GM19193 (cell line): Measurements from ENCODE around the gene ACTN1.

Experiments
- POLR2A ChIP-seq: IDR thresholded peaks from 4 replicates; pipeline ENCODE4 v1.6.1; 2011; ENCODE audit not compliant: insufficient read depth, insufficient read length; ENCODE audit errors: extremely low read depth

Gene ACTN1

DNA sequence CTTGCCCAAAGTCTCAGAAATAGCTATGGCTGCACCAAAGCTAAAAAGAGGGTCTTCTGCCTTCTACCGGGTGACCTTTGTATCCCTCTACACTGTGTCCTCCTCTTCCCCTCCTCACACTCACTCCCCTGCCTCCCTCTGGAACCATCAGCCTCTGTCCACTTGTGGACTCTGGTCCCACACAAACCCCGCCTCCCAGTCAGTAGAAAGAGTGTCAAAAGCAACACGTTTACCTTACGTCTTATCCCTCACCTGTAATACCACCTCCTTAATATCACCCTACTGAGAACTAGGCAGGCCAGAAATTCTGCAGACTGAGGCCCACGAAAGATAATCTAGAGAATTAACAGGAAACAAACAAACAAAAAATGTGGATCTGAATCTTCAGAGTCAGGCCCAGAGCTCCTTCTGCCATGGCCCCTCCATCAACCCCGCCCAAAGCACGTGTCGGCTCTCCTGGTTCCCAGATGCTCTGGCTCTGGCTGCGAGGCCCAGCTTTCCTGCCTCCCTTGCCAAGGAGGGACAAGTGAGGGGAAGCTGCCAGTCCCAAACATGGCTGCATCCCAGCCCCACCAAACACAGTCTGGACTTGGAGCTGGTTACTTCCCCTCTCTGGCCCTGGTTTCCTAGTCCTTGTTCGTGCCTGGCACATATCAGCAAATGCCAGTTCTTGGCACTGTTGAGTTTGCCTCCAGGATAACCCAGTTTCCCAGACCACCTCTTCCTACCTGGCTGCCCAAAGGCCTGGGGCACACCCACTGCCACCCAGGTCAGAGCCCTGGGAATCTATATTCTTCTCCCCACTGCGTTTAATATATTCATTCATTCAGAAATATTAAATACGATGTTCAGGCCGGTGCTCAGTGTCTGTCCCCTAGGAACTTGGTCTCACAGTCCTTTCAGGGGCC is 2.7 kb downstream of the ACTN1 start:
- TF ChIP-seq POLR2A, result no peak

DNA sequence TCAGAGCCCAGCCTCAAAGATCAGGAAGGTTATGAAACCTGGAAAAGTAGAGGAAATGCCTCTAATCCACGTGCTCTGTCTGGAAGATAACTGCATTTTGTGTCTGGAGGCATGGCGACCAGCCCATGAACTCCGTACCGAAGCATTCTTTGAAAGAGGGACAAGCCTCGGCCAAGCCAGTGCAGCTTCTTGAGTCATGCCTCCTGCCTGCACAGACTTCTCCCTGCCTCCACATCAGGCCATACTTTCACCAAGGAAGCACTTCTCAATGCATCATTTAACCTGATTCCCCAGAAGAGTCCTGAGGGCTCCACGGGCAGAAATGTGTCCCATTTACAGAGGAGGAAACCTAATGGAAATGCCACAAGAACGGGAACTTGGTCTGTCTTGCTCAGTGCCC is 3.4 kb downstream of the ACTN1 start:
- TF ChIP-seq POLR2A, result no peak

DNA sequence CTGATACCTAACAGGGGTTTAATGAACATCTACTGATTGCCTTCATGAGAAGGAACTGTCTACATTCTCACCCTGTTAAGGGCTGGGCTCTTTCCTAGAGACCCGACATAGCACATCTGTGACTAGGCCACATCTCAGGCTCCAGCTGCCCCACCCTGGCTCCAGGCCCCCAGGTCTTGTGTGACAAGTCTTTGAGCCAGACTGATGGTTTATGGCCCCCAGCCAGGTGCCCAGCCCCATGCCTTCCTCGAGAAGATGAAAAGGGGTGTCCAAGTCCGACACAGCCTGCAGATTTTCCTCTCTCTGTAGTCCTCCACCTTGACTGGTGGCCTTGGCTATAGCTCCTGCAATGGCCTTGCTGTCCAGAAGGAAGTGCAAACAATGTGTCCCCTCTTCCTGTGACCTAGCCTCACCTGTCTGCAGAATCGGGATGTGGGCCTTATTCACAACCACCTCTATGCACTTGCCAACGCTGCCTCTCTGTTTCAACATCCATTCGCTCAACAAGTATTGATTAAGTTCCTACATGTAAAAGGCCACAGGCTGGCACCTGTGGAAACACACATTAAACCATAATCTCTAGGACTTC is 4.2 kb downstream of the ACTN1 start:
- TF ChIP-seq POLR2A, result no peak

DNA sequence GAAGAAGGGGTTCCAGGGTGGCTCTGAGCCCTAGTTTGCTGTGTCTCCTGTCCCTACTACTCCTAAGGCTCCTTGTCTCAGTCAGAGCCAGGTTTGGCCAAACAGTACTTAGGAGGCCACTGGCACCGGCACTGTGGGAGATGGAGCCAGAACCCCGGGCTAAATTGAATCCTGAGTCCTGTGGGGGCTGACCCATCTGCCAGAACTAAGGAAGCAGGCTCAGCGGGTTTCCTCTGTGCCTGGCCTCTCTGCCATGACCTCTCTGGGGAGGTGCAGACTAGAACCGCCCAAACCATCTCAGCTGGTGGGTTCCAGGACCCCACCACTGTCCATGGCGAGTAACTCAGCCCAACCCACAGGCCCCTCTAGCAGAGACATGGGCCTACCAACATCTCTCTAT is 5.5 kb downstream of the ACTN1 start:
- no peak for TF ChIP-seq POLR2A

DNA sequence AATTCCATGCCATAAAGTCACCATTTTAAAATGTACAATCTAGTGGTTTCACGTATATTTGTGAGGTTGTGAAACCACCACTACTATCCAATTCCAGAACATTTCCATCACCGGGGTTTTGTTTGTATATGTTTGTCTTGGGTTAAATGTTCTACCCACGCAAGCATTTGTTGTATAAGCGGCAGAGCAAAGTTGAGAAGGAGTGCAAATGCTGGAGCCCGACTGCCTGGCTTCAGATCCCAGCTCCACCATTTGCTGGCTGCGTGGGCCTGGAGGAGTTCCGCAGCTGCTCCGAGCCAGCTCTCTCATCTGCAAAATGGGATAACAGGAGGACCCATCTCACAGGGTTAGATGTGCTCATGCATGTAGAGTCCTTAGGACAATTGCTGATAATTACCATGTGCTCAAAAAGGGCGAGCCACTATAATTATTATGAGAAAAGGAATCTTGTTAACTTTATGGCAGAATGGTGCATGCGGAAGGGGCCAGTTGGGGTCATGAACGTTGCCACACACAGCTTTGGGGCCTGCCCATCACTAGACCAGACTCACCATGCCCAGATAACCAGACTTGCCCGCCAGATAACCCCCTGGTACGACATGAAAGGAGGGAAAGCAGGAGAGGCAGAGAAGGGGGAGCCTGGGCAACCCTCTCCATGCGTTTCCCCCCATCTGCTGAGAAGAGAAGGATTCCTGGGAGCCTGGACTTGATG is 6.4 kb downstream of the ACTN1 start:
- TF ChIP-seq POLR2A, result no peak

DNA sequence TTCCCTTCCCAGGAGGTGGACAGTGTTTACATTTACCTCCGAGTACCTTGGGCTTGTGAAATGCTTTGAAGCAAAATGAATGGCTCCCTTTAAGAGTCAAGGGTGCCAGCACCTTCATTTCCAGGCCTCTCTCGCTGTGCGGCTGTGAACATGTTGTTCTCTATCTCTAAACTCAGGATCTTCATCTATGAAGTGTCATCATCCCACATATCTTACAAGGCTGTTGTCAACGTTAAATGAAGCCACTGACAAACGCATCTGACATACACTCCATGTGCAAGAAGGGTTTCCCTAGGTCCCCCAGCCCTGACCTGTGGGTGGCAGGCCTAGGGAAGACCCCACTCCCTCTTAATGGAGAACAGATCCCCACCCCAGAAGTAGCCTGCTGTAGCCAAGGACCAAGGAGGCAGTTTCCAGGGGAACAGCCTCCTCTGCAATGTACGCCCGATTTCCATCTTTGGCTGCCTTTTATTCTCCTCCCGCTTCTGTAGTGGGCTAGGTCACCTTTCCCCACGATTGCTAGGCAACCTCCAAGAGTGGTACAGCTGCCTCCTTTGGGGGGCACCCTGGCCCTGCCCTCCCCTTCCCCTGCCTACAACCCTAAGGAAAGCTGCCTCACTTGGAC is 7.6 kb downstream of the ACTN1 start:
- TF ChIP-seq POLR2A, result no peak

DNA sequence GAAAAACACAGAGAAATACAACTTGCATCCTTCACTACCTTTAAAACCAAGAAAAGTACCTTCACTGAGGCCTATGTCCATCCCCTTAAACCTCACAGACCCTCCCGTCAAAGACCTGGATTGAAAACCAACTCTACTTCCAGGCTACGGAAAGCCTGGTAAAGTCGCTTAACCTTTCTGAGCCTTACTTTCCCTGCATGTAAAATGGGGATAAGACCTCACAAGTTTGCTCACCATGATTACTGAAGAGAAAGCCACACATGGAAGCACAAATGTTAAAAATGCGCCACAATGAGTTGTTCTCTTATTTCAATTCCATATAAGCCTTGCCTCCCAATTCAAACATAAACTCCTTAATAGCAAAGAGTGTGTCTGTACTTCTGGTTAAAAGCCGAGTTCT is 8.4 kb downstream of the ACTN1 start:
- TF ChIP-seq POLR2A, result no peak

DNA sequence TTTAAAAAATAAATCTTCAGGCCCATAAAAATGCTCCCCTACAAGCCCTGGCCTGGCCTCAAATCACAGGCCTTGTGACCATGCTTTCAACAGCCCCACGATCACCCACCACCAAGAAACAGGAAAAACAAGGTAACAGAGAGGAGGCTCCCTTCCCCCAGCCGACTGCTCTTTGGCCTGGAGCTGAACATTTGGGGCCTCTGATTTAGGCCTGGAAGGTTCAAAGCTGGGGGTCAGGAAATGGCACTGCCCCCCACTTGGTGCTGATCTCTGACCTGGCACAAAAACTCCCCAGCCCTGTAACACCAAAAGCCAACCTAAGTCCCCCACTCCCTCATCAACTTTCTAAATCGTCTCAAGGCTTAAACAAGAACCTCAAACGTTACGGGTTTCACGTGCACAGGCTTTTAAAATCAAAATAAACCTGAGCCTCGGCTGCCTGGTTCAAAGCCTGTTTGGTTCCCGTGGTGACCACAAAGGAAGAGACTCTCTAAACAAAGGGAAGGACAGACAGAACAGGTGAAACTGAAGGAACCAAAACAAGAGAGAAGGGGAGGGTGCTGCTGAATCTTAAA is 9.0 kb downstream of the ACTN1 start:
- TF ChIP-seq POLR2A, result no peak

DNA sequence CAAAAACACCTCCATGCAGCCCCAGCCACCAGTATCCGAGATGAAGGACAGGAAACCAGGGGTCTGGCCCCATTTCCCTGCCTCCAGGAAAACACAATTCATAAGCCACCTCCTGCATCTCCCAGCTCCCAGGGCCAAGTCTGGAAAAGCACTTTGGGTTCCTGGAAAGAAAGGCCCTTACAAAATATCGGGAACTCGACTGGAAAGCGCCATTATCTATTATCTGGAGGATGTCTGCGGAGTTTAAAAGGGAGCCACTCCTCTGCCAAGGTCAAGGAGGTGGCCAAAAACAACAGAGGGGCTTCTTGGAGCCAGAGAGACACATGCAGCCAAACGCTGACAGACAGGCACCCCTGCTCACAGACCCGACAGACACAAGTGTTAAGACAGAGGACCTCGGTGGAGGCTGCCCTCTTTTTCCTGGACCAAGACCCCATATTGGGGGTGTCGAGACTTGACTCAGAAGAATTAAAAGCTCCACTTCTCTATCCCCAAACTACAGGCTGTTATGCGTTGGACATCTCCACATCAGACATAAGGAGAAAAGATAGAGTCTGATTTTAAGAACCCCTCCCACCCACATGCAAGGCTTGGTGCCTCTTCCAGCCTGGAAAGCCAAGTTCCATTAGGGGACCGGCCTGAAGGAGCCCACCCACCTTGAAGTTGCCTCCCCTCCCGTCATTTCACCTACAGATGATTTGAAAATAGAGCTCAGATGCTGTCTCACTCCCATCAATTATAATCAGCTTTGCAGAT is 9.6 kb downstream of the ACTN1 start:
- no peak for TF ChIP-seq POLR2A

DNA sequence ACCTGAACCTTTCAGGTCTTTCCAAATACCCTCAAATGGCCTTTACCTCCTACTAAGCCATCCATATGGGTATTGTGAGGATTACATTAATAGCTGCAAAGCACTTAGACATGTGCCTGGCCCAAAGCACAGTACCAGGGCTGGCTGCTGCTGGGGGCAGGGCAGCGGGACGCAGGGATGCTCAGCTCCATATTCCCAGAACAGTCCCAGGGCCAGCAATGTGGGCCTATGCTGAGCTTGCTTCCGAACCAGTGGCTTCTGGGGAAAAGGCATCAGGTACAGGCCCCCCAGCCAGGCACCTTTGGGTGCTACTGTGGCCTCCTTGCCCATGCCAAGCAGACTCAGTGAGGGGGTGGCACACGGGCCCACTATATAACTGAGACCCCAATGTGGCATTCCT is 10.4 kb downstream of the ACTN1 start:
- no peak for TF ChIP-seq POLR2A

DNA sequence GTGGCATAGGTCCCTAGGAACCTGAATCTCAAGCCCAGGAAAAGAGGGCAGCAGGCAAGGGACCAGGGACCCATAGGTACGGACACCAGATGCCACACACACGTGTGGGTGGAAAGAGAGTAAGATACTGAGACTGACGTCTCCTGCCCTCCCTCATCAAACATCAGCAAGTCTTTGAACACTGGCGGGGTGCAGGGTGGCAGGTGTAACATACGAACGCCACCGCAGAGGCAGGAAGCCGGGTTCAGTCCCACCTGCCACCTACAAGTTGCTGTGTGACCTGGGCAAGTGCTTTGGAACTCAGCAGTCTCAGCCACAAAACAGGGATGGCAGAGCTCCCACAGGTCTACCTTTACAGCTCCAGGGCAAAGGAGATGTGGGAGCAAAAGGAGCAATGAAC is 11.1 kb downstream of the ACTN1 start:
- no peak for TF ChIP-seq POLR2A

DNA sequence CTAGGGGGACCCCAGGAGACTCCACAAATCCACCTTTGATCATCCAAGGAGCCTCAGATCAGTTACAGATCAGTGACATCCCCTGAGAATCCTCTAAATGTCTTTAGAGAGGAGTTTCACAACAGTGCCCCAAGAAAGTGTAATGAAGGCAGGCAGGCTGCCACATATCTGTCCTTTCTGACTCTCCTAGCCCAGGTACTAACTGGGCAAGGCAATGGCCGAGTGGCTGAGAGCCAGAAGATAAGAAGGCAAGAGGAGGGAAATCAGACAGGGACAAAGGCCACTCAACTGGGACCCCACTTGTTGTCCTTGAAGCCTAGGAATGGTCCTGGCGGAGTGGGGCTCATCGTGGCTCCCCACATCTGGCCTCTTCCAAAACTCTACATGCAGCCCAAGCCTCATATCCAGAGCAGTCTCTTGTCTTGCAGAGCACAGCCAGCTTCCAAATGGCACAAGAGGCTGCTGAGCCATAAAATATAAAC is 11.6 kb downstream of the ACTN1 start:
- no peak for TF ChIP-seq POLR2A

DNA sequence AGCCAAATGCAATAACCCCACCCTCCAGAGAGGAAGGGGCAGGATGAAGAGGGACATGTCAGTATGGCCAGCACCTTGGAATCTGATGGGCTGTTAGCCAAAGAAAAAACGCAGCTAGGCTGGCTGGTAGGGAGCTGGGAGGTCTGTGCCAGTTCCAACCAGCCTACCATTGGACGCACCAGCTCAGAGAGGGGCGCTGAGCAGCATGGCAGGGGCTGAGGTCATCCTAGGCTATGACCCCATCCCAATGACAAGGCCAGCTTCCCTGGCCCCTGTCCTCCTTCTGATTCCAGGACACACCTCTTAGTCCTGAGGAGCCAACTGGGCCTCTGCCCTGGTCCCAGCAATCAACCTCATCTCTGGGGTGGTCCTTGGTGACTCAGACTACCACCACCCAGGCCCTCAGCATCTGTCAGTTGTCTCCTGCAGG is 12.2 kb downstream of the ACTN1 start:
- TF ChIP-seq POLR2A, result no peak

DNA sequence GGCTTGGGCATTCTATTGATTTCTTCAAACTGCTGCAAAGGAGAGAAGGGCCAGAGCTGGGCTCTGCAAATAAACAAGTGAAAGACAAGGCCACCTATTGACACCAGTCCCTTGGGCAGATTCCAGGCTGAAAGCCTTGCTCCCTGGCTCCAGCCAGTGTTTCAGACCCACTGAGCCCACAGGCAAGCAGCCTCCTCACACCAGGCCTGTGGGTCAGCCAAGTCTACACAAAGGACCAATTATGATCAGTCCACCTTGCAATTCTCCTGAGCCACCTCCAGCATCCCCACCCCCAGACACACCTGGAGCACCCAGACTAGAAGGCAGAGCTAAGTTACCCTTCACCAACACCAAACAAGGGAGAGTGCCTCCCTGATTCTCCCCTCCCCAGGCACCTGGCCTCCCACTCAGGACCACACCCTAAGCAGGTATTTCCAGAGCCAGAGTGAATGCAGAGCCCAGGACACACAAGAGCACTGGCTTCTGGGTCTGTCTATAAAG is 13.8 kb downstream of the ACTN1 start:
- TF ChIP-seq POLR2A, result no peak

DNA sequence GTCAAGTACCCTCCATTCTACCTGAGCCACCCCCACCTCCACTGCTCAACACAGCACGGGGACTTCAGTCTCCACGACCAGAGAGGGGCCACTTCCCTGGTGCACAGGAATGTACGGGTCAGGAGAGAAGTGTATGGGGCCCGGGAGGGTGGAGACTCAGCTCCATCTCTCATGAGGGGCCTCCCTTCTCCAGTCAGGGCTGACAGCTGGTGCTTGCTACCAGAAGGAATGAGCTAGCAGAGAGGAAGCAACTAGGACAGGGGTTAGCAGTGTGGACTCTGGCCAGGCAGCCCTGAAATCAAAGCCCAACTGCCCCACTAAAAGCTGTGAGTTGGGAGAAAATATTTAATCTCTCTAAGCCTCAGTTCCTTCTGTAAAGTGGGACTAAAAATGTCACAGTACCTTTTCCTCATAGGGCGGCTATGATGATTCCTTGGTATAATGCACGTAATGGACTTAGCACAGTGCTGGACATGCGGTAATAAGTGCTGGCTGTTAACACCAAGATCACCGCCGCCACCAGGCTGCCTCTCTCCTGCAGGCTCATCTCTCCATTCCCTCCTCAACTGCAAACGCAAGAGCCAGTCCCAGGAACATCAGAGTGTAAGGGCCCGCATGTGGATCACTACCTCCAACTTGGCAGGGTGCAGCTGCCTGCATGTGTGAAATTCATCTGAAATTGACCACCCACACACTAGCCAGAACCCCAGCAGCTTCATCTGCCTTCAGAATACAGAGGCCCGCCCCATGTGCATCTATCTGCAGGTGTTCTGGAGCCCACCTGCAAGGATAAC is 14.6 kb downstream of the ACTN1 start:
- no peak for TF ChIP-seq POLR2A
